AG10803 (cell line): Measurements from ENCODE around the gene TSEN54.
"Not testable (repeated sequence)": the region's sequence is repeated elsewhere in the genome, so short reads cannot be mapped to it uniquely, and the experiment has no call there.

Source experiments
- DNase-seq: peaks from one replicate; pipeline ENCODE4 v3.0.0; 2010; ENCODE audit warnings: low read depth
- H3K4me3 ChIP-seq: 2 replicates; pipeline ENCODE4 v1.5.1; 2011; ENCODE audit warnings: mild to moderate bottlenecking, low read length, control low read depth
- TF ChIP-seq, protein P1 (sequence below): conservative IDR thresholded peaks from 2 replicates; pipeline ENCODE4 v1.5.1; 2011; ENCODE audit warnings: mild to moderate bottlenecking, low read length, control low read depth, inconsistent platforms

The TSEN54 gene

GRCh38 chr17:75475144-75475835, 41.0 kb upstream of the TSEN54 start:
- no peak overlapping the region for H3K4me3 ChIP-seq
- DNase-seq = no peak
- TF ChIP-seq, protein P1, sequence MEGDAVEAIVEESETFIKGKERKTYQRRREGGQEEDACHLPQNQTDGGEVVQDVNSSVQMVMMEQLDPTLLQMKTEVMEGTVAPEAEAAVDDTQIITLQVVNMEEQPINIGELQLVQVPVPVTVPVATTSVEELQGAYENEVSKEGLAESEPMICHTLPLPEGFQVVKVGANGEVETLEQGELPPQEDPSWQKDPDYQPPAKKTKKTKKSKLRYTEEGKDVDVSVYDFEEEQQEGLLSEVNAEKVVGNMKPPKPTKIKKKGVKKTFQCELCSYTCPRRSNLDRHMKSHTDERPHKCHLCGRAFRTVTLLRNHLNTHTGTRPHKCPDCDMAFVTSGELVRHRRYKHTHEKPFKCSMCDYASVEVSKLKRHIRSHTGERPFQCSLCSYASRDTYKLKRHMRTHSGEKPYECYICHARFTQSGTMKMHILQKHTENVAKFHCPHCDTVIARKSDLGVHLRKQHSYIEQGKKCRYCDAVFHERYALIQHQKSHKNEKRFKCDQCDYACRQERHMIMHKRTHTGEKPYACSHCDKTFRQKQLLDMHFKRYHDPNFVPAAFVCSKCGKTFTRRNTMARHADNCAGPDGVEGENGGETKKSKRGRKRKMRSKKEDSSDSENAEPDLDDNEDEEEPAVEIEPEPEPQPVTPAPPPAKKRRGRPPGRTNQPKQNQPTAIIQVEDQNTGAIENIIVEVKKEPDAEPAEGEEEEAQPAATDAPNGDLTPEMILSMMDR = no peak

GRCh38 chr17:75475851-75476250, 40.5 kb upstream of the TSEN54 start:
- TF ChIP-seq, protein P1 = no peak
- no peak overlapping the region for H3K4me3 ChIP-seq
- DNase-seq = peak; percentile 5

- TF ChIP-seq, protein P1 = no peak
- DNase-seq = peak; percentile 11
These were observed 40.1 kb upstream of the TSEN54 start for GRCh38 chr17:75476271-75476671.

DNA sequence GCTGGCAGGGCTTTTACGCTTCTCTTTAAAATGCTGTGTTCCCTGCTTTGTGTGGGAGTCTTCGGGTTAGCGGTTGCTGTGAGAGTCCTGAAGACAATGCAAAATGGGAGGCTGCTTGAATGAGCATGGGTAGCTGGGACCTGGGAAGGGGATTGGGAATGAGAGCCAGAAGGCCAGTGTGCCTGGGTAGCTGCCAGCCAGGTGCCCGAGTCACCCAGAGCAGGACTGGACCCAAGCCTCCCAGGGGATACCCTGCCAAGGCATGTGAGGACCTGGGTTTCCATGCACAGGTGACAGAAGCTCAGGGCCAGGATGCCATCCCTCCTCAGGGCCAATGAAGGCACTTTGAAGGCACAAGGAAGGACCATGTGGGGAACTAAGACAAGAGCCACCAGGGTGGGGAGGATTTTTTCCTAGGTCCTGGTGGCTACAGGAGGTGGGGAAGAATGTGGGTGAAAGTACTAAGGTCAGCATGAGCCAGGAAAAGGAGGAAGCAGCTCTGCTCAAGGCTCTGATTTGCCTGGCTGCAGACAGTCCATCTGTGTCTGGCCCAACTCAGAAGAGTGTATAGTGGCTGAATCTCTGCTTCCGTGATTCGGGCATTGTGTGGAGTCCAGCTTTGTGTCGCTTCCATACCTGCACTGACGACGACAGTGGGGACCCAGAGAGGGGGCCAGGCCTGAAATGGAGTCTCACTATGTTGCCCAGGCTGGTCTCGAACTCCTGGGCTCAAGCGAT, 39.4 kb upstream of the TSEN54 start:
- TF ChIP-seq, protein P1 = no peak
- H3K4me3 ChIP-seq = no peak overlapping the region
- no peak for DNase-seq

More at GRCh38 chr17:75476271-75476671, 40.1 kb upstream of the TSEN54 start:
- no peak overlapping the region for H3K4me3 ChIP-seq

- not testable (repeated sequence) for H3K4me3 ChIP-seq, DNase-seq
These were observed 38.9 kb upstream of the TSEN54 start for GRCh38 chr17:75477490-75477862.

- no peak for DNase-seq
- TF ChIP-seq, protein P1 = no peak
- no peak overlapping the region for H3K4me3 ChIP-seq
These were observed 37.8 kb upstream of the TSEN54 start for GRCh38 chr17:75478508-75478907.

- TF ChIP-seq, protein P1 = no peak
- DNase-seq = no peak
- H3K4me3 ChIP-seq = no peak overlapping the region
These were observed 36.0 kb upstream of the TSEN54 start for GRCh38 chr17:75480281-75480680.
